HFFc6 (cell line): ENCODE results near the gene OSBPL2. TPM values are rescaled to one million over a fixed set of nuclear protein-coding genes. Genes with fewer than 3 reads are reported as not detected.

ENCODE experiments used
- DNase-seq: peaks from one replicate; pipeline ENCODE4 v3.0.0-alpha.2; 2018
- H3K27ac Mint-ChIP-seq: 2 replicates; pipeline ENCODE4 v1.8.0; 2020; ENCODE audit warnings: mild to moderate bottlenecking, mixed read lengths
- H3K27me3 Mint-ChIP-seq: 2 replicates; pipeline ENCODE4 v1.8.0; 2021; ENCODE audit warnings: mild to moderate bottlenecking, moderate library complexity, mixed read lengths; ENCODE audit not compliant: insufficient read depth
- H3K36me3 Mint-ChIP-seq: 2 replicates; pipeline ENCODE4 v1.8.0; 2021; ENCODE audit warnings: low read depth, mixed read lengths
- H3K4me1 Mint-ChIP-seq: 2 replicates; pipeline ENCODE4 v1.8.0; 2020; ENCODE audit warnings: low read depth, mixed read lengths
- H3K4me3 Mint-ChIP-seq: 2 replicates; pipeline ENCODE4 v1.8.0; 2020; ENCODE audit warnings: mild to moderate bottlenecking, moderate library complexity, mixed read lengths
- H3K9me3 Mint-ChIP-seq: 2 replicates; pipeline ENCODE4 v1.8.0; 2020; ENCODE audit warnings: mild to moderate bottlenecking, mixed read lengths
- total RNA-seq, 6 experiments: library from RNA; stranded (reverse); fragmentation: NEBNext Ultra II Directional; extraction: Animal tissue kit (Norgen Biotek cat#: 25700); gene quantifications; 2 replicates in 1 of 6; 3 replicates in 5 of 6; pipeline ENCODE4 v1.2.3, GENCODE V29; 2021
- TF ChIP-seq, protein P1 (sequence below): fragments of 200-600 bp; sonication (generic); IDR thresholded peaks from 2 replicates; pipeline ENCODE4 v1.5.0; 2021; ENCODE audit warnings: antibody characterized with exemption, mild to moderate bottlenecking

Gene OSBPL2
- total RNA-seq, 6 experiments from 2014 or later = 32.2 to 37.6 (median 33.5) TPM

- no peak for DNase-seq
- H3K27ac Mint-ChIP-seq = no peak overlapping the region
- H3K4me1 Mint-ChIP-seq = no peaks in the 10 kb centered on the region
- H3K4me3 Mint-ChIP-seq = no peak overlapping the region
- H3K36me3 Mint-ChIP-seq = peaks cover 13% of the 10 kb centered on the region
- H3K27me3 Mint-ChIP-seq = no peaks in the 10 kb centered on the region
- no peaks in the 10 kb centered on the region for H3K9me3 Mint-ChIP-seq
- TF ChIP-seq, protein P1, sequence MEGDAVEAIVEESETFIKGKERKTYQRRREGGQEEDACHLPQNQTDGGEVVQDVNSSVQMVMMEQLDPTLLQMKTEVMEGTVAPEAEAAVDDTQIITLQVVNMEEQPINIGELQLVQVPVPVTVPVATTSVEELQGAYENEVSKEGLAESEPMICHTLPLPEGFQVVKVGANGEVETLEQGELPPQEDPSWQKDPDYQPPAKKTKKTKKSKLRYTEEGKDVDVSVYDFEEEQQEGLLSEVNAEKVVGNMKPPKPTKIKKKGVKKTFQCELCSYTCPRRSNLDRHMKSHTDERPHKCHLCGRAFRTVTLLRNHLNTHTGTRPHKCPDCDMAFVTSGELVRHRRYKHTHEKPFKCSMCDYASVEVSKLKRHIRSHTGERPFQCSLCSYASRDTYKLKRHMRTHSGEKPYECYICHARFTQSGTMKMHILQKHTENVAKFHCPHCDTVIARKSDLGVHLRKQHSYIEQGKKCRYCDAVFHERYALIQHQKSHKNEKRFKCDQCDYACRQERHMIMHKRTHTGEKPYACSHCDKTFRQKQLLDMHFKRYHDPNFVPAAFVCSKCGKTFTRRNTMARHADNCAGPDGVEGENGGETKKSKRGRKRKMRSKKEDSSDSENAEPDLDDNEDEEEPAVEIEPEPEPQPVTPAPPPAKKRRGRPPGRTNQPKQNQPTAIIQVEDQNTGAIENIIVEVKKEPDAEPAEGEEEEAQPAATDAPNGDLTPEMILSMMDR = no peak
Measured at GRCh38 chr20:62193079-62194025, 45.0 kb upstream of the OSBPL2 start.

GRCh38 chr20:62195075-62195405 lies 43.3 kb upstream of the OSBPL2 start:
- Mint-ChIP-seq H3K9me3 (no peaks in the 10 kb centered on the region), H3K36me3 (peaks cover 21% of the 10 kb centered on the region)
- TF ChIP-seq, protein P1 = no peak

GRCh38 chr20:62195736-62196135 lies 42.6 kb upstream of the OSBPL2 start:
- Mint-ChIP-seq H3K27ac (no peak overlapping the region), H3K36me3 (peaks cover 20% of the 10 kb centered on the region), H3K4me1 (no peaks in the 10 kb centered on the region), H3K27me3 (no peaks in the 10 kb centered on the region), H3K4me3 (no peak overlapping the region), H3K9me3 (no peaks in the 10 kb centered on the region)
- TF ChIP-seq, protein P1 = no peak
- DNase-seq = no peak

More at GRCh38 chr20:62195075-62195405, 43.3 kb upstream of the OSBPL2 start:
- Mint-ChIP-seq H3K4me1 (no peaks in the 10 kb centered on the region), H3K27me3 (no peaks in the 10 kb centered on the region), H3K27ac (no peak overlapping the region), H3K4me3 (no peak overlapping the region)
- DNase-seq = no peak

DNA sequence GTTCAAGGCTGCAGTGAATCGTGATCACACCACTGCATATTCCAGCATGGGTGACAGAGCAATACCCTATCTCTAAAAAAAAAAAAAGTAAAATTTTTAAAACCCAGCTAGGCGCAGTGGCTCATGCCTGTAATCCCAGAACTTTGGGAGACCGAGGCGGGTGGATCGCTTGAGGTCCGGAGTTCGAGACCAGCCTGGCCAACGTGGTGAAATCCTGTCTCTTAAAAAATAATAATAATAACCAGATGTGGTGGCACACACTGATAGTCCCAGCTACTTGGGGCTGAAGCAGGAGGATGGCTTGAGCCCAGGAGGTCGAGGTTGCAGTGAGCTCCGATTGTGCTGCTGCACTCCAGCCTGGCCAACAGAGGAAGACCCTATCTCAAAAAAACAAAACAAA lies 42.0 kb upstream of the OSBPL2 start:
- H3K4me3 Mint-ChIP-seq = no peak overlapping the region

GRCh38 chr20:62197311-62197710 lies 41.0 kb upstream of the OSBPL2 start:
- H3K36me3 Mint-ChIP-seq = peaks cover 20% of the 10 kb centered on the region
- H3K27ac Mint-ChIP-seq = no peak overlapping the region
- no peak for DNase-seq
- TF ChIP-seq, protein P1 = no peak
- H3K4me3 Mint-ChIP-seq = no peak overlapping the region
- H3K9me3 Mint-ChIP-seq = no peaks in the 10 kb centered on the region
- no peaks in the 10 kb centered on the region; the same call in 1 of the 2 replicates for H3K27me3 Mint-ChIP-seq
- peaks cover 9% of the 10 kb centered on the region for H3K4me1 Mint-ChIP-seq

More for the DNA sequence above, 42.0 kb upstream of the OSBPL2 start:
- peaks cover 20% of the 10 kb centered on the region for H3K36me3 Mint-ChIP-seq
- H3K27ac Mint-ChIP-seq = no peak overlapping the region
- H3K4me1 Mint-ChIP-seq = no peaks in the 10 kb centered on the region
- H3K27me3 Mint-ChIP-seq = no peaks in the 10 kb centered on the region
- DNase-seq = no peak
- TF ChIP-seq, protein P1 = no peak
- H3K9me3 Mint-ChIP-seq = no peaks in the 10 kb centered on the region
